A549 (cell line): ENCODE results near the gene KIF1A. TPM values are rescaled to one million over a fixed set of nuclear protein-coding genes. Genes with fewer than 3 reads are reported as not detected.
A peak's percentile ranks its signal among the peaks of the same experiment; 100 is the strongest.
"Not testable (repeated sequence)": the region's sequence is repeated elsewhere in the genome, so short reads cannot be mapped to it uniquely, and the experiment has no call there.

Source experiments
- ATAC-seq, 2 experiments: fragments of 200-7000 bp in 1 of 2; fragments of >200 bp in 1 of 2; cut with Nextera tagmentation in 1 of 2; cut with Tn5 transposase in 1 of 2; 3 replicates each; pipeline versions ENCODE4 v1.8.0 to v1.9.1; 2018 to 2020; ENCODE audit warnings: mild to moderate bottlenecking in 1 of 2, moderate library complexity in 1 of 2
- CTCF ChIA-PET: fragments of 300-600 bp; sonication (Branson Sonifier 250); formaldehyde crosslinking; extraction: SDS; loops from one replicate; lab custom pipeline; 2021; ENCODE audit warnings: antibody characterized with exemption, inconsistent platforms; lab: Yijun Ruan, JAX
- POLR2A ChIA-PET: fragments of 350-600 bp; formaldehyde crosslinking; extraction: SDS; loops from one replicate; lab custom pipeline; 2021; ENCODE audit warnings: antibody characterized with exemption, inconsistent platforms; lab: Yijun Ruan, JAX
- DNase-seq, 2 experiments: peaks; one replicate each; pipeline versions ENCODE4 v3.0.0 to v3.0.0-alpha.2; 2011 to 2016; ENCODE audit warnings: low read depth in 1 of 2, low spot score in 1 of 2
- FAIRE-seq: peaks from 2 replicates; lab custom pipeline; 2011; peaks lifted over from hg19 to GRCh38; lab: Jason Lieb, UNC
- H3K27ac ChIP-seq, 2 experiments: fragments of >200 bp; sonication (Bioruptor Twin); formaldehyde crosslinking; 3 replicates each; pipeline ENCODE4 v1.5.1; 2016 to 2017
- H3K4me1 ChIP-seq: fragments of >200 bp; sonication (Bioruptor Twin); formaldehyde crosslinking; 3 replicates; pipeline ENCODE4 v1.6.1; 2016
- H3K4me2 ChIP-seq: fragments of >200 bp; sonication (Bioruptor Twin); formaldehyde crosslinking; 3 replicates; pipeline ENCODE4 v1.6.1; 2016
- H3K4me3 ChIP-seq: fragments of >200 bp; sonication (Bioruptor Twin); formaldehyde crosslinking; 3 replicates; pipeline ENCODE4 v1.5.1; 2016
- H3K9me3 ChIP-seq: fragments of >200 bp; sonication (Bioruptor Twin); formaldehyde crosslinking; 3 replicates; pipeline ENCODE4 v1.6.1; 2016
- FOSB ChIP-seq: fragments of 250-450 bp; sonication (Bioruptor Pico); IDR thresholded peaks from 2 replicates; pipeline ENCODE4 v1.5.0; 2020; ENCODE audit warnings: mild to moderate bottlenecking, moderate library complexity
- JUNB ChIP-seq: fragments of >200 bp; sonication (Bioruptor Twin); formaldehyde crosslinking; IDR thresholded peaks from 2 replicates; pipeline ENCODE4 v1.6.1; 2016
- NPAS2 ChIP-seq: fragments of 250-450 bp; sonication (Bioruptor Pico); IDR thresholded peaks from 2 replicates; pipeline ENCODE4 v1.8.0; 2022; ENCODE audit warnings: mild to moderate bottlenecking, moderate library complexity, borderline replicate concordance
- PHF8 ChIP-seq: fragments of 200-600 bp; sonication (generic); IDR thresholded peaks from 2 replicates; pipeline ENCODE4 v1.6.1; 2016; ENCODE audit warnings: low read depth, mild to moderate bottlenecking, antibody characterized with exemption, moderate library complexity, borderline replicate concordance
- WGBS: methylation state at CpG from one replicate; pipeline ENCODE4 v1.1.6; 2017; ENCODE audit errors: missing lambda C conversion rate; 5-methylcytosine and 5-hydroxymethylcytosine counted together
- polyA plus RNA-seq, 4 experiments: library from polyadenylated mRNA; depleted of rRNA in 3 of 4; stranded (reverse); fragments of >200 nt; fragmentation: RNase III in 1 of 4; extraction: RNeasy Plus Mini Kit Qiagen cat#74134 plus additional on column Dnase treatment in 1 of 4; gene quantifications; 2 replicates in 3 of 4; 3 replicates in 1 of 4; pipeline ENCODE4 v1.2.3, GENCODE V29; 2011 to 2017
- TF ChIP-seq, protein P1 (sequence below): fragments of 250-450 bp; sonication (Bioruptor Pico); IDR thresholded peaks from 2 replicates; pipeline ENCODE4 v1.5.0; 2021; ENCODE audit warnings: mild to moderate bottlenecking, moderate library complexity, borderline replicate concordance

Gene KIF1A
- polyA plus RNA-seq, 2 of the 4 experiments (the other 2 are of a cell fraction): 0.28 to 0.50 TPM

DNA sequence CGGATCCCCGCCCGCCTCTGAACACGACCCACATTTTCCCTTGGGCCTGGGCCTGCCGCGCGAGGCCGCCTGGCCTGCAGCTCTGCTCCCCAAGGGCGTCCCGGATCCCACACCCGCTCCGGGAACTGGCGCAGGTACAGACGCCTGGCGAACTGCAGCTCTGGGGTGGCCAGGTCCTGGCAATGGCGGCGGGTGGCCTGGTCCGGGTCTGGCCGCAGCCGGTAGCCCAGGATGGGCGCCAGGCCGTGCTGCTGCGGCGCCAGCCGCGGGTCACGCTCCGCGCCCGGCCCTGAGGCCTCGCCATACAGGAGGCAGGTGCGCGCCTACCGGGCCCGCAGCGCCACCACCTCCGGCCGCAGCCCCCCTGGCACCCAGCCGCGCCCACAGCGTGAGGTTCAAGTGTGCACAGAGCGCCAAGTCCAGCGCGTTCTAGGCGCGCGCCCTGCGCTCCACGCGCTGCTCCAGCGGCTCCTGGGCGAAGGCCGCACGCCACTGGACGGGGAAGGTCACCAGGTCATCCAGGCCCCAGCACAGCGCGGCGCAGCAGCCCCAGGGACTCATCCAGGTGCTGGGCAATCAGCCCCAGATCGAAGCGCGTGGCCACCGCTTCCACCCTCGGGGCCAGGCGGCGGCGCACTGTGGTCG, 118.8 kb downstream of the KIF1A start:
- ChIA-PET POLR2A (no interaction called here), CTCF (interaction anchor here (0.9 to 1.5 kb wide), 2 partner anchors 11 to 60 kb away, joined by 3 read pairs; no protein-coding TSS in a partner anchor)
- Histone ChIP-seq H3K9me3 (no peaks in the 10 kb centered on the region), H3K4me3 (no peak overlapping the region), H3K27ac (no peak overlapping the region), H3K4me2 (no peak overlapping the region), H3K4me1 (no peaks in the 10 kb centered on the region)
- WGBS: 89% methylated on average over 52 of the region's 67 CpGs
- FAIRE-seq (no peak), ATAC-seq (no peak), DNase-seq (no peak)
- TF ChIP-seq, protein P1, sequence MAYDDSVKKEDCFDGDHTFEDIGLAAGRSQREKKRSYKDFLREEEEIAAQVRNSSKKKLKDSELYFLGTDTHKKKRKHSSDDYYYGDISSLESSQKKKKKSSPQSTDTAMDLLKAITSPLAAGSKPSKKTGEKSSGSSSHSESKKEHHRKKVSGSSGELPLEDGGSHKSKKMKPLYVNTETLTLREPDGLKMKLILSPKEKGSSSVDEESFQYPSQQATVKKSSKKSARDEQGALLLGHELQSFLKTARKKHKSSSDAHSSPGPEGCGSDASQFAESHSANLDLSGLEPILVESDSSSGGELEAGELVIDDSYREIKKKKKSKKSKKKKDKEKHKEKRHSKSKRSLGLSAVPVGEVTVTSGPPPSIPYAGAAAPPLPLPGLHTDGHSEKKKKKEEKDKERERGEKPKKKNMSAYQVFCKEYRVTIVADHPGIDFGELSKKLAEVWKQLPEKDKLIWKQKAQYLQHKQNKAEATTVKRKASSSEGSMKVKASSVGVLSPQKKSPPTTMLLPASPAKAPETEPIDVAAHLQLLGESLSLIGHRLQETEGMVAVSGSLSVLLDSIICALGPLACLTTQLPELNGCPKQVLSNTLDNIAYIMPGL (CRISPR knock-in tag): no peak
- TF ChIP-seq NPAS2 (CRISPR knock-in tag) (no peak), JUNB (no peak), PHF8 (no peak), FOSB (CRISPR knock-in tag) (no peak)

DNA sequence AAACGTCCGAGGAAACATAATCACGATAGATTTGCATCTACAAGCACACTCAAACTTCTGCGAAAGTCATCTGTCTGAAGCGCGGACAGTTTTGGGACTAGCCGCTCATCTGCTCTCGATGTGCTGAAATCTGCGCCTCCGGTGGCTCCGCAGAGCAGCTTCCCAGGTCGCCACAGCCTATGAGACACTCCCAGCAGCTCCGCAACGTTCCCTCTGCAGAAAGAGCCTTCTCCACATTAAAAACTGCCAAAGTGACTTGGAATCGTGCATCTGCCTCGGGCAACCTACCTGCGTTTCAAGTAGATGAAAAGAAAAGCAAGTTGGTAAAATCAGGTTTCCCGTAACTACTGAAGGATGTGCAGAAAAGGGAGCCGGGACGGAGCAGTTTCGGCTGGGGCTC, 119.4 kb downstream of the KIF1A start:
- H3K4me2 ChIP-seq, POLR2A ChIA-PET, ATAC-seq, H3K27ac ChIP-seq, H3K9me3 ChIP-seq, H3K4me1 ChIP-seq, H3K4me3 ChIP-seq, DNase-seq, FAIRE-seq: not testable (repeated sequence)
- WGBS: 71% methylated on average over 20 of the region's 21 CpGs
- CTCF ChIA-PET: interaction anchor here (0.9 to 1.5 kb wide), 2 partner anchors 11 to 60 kb away, joined by 3 read pairs; no protein-coding TSS in a partner anchor

DNA sequence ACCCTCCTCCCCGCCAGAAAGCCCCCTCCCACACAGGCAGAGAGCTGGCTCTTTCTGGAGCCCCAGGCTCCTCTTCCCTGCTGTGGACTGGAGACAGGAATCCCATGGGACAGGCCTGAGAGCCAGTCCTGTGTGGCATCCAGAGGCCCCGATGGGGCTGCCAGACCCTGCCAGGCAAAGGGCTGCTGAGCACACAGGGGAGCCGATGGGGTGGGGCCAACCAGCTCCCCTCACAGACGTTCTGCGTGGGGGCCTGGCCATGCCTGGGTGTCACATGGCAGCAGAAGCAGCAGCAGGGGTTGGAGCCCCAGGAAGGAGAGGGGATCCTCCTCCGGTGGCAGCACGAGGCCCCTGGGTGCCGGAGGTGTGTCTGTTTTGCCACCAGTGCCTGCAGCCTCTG, 120.2 kb downstream of the KIF1A start:
- H3K9me3 ChIP-seq, FAIRE-seq, H3K4me3 ChIP-seq, H3K4me2 ChIP-seq, H3K27ac ChIP-seq, H3K4me1 ChIP-seq, DNase-seq, ATAC-seq, POLR2A ChIA-PET: not testable (repeated sequence)
- 0% methylated on average over 1 of the region's 8 CpGs for WGBS
- CTCF ChIA-PET: interaction anchor here (0.7 to 1.5 kb wide), 2 partner anchors 12 to 411 kb away, joined by 3 read pairs; no protein-coding TSS in a partner anchor

DNA sequence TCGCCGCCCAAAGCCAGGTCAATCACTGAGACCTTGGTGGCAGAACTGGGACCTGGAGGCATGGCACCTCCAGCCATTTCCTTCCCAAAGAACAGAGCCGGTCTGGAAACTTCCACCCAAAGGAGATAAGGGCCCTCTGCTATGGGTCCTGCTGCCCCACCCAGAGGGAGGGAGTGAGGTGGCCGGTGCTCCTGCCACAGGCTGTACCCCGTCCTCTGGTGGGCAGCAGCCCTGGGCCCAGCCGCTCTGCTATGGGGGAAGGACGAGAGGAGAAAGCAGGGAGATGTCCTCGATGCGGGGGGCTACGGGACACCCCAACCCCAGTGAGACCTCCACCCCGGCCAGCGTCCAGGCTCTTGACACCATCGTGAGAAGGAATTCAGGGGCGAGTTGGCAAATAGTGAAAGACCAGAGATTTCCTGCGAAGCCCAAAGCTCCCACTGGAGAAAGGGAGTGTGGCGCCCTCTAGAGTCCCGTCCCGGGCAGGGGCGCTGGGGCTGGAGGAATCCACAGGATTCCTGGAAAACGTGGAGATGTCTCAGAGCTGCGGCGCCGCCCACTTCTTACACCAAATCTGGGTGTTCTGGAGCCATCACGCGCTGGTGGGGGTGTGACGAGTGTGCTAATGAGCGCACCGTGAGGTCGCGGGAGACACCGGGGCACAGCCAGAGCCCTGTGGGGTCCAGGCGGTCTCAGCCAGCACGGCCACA, 121.0 kb downstream of the KIF1A start:
- H3K27ac ChIP-seq, H3K4me3 ChIP-seq, CTCF ChIA-PET, FAIRE-seq, H3K9me3 ChIP-seq, H3K4me2 ChIP-seq, POLR2A ChIA-PET, DNase-seq, H3K4me1 ChIP-seq: not testable (repeated sequence)
- WGBS: 87% methylated on average over 6 of the region's 33 CpGs
- ATAC-seq: peak; percentile 32 to 84; a peak in 3 of 6 replicates

DNA sequence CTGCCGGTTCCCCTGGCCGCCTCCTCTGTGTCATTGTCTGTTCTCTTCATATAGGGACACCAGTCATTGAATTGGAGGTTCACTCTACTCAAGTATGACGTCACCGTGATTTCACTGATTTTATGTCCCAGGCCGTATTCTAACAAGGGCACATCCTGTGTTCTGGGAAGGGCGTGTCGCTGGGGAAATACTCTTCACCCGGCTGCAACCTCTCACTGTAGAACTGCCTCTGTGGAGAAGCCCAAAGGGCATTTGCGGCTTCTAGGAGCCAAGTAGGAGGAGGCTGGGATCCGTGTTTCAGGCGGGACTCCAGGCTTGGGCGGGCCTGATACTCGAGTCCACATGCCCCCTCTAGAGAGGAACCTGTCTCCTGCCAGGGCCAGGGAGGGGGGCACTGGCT, 123.5 kb downstream of the KIF1A start:
- WGBS: no CpG with 5 or more reads among the region's 13 CpGs
- H3K27ac ChIP-seq, H3K4me2 ChIP-seq, POLR2A ChIA-PET, CTCF ChIA-PET, H3K4me1 ChIP-seq, H3K9me3 ChIP-seq, H3K4me3 ChIP-seq, DNase-seq, ATAC-seq, FAIRE-seq: not testable (repeated sequence)

DNA sequence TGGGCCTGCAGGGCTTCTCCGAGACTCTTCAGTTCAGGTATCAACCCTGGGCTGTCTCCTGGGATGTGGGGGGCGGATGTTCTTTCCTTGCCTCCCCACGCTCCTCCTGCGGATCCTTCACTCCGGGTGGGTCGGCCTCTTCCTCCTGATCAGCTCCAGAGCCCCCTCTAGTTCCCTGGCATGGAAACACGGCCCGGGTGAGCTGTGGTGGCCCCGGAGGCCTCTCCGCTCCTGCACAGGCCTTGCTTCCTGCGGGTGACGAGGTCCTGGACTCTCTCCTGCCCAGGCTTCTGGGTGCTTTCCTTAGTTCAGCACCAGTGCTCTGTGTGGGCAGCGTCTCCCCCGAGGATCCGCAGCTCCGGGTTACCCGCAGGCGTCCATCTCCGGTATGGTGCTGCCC, 124.4 kb downstream of the KIF1A start:
- DNase-seq, CTCF ChIA-PET, POLR2A ChIA-PET, FAIRE-seq, H3K4me3 ChIP-seq, H3K9me3 ChIP-seq, H3K27ac ChIP-seq, H3K4me2 ChIP-seq, H3K4me1 ChIP-seq: not testable (repeated sequence)
- WGBS: no CpG with 5 or more reads among the region's 19 CpGs
- peak in 1 of 2 experiments; percentile 8; a peak in 1 of 6 replicates for ATAC-seq

DNA sequence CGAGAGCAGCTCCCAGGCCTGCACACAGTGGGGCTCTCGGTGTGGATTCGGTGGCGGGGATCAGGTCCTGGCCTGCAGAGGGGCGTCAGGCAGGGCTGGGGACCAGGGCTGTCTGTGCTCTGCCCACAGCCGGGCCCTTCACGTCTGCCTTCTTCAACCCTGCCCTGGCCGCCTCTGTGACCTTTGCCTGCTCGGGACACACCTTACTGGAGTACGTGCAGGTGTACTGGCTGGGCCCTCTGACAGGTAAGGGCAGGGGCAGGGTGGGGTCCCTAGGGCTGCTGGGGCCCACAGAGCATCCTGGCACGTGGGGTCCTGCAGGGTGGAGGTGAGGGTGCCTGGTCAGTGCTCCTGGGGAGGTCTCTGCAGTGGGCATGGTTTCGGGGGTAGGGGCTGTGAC, 125.7 kb downstream of the KIF1A start:
- WGBS: 40% methylated on average over 1 of the region's 12 CpGs
- H3K27ac ChIP-seq, FAIRE-seq, ATAC-seq, POLR2A ChIA-PET, H3K4me2 ChIP-seq, DNase-seq, H3K4me1 ChIP-seq, H3K4me3 ChIP-seq, H3K9me3 ChIP-seq, CTCF ChIA-PET: not testable (repeated sequence)

DNA sequence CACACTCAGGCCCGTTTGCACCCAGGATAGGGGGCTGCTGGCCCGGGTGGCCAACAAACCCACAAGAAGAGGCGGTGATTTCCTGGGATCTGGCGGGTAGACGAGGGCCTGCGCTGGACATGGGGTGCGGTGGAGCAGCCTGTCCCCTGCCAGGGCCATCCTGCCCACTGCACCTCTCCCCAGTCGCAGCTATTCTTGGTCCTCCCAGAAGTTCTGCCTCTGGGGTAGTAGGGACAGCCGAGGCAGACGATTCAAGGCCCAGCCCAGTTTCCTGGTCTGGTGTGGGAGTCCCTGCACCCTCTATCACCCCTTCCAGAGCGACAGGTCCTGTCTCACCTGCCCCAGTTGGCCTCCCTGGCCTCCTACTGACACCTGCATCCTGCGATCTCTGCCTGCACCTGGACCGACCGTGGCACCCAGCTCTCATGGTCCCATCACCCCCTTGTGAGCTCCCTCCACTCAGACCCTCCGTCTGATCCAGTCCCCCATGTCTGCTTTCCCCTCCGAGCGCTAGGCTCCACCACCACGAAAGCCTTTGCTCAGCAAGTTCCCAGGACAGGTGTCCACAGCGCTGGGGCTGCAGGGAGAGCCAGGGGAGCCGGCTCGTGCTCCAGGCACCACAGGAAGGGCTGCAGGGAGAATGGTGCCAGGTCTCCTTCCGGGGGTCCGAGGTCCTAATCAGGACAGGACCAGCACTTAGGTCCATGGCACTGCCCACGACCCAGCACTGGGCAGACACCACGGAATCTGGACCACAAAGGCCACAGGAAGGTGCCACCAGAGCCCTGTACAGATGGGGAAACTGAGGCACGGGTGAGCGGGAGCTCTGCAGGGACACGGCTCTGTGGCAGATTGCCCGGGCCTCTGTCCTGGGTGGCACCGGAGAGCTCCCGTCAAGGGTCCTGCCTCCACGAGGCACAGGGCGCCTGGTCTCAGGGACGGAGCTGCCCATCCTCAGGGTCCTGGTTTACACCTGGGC, 127.1 kb downstream of the KIF1A start:
- ATAC-seq, CTCF ChIA-PET, POLR2A ChIA-PET, H3K4me1 ChIP-seq, DNase-seq, H3K9me3 ChIP-seq, H3K4me3 ChIP-seq, H3K27ac ChIP-seq, H3K4me2 ChIP-seq, FAIRE-seq: not testable (repeated sequence)
- 26% methylated on average over 6 of the region's 34 CpGs for WGBS
